Peyer's patch (tissue), 4 donors: Measurements from ENCODE around the gene FAM174C.

Experiments used
- CTCF ChIP-seq, 6 experiments: fragments of 450-650 bp in 4 of 6; fragments of 200-600 bp in 2 of 6; sonication (generic) in 1 of 6; IDR thresholded peaks; one replicate each; pipeline ENCODE4 v1.5.1; 2017 to 2019; ENCODE audit warnings: antibody characterized with exemption in 6 of 6, mild to moderate bottlenecking in 3 of 6, moderate library complexity in 1 of 6
- POLR2A ChIP-seq, 2 donors: fragments of 450-650 bp; IDR thresholded peaks; one replicate each; pipeline ENCODE4 v1.5.1; 2017; ENCODE audit warnings: antibody characterized with exemption in 2 of 2, mild to moderate bottlenecking in 2 of 2, moderate library complexity in 2 of 2

GRCh38 chr19:1241417-1242095, 33.8 kb upstream of the FAM174C start, which contains the start of gene ATP5F1D:
- TF ChIP-seq CTCF (IDR thresholded peaks at IDR 0.05) = peak in 1 of 6 experiments; percentile 6
- TF ChIP-seq POLR2A (IDR thresholded peaks at IDR 0.05) = peak; percentile 75 to 76
